ENCODE data around the gene PDX1. TPM values are rescaled to one million over a fixed set of nuclear protein-coding genes. Genes with fewer than 3 reads are reported as not detected.

The PDX1 gene
- total RNA-seq, 1 donor from 2014 or later = not detected

DNA sequence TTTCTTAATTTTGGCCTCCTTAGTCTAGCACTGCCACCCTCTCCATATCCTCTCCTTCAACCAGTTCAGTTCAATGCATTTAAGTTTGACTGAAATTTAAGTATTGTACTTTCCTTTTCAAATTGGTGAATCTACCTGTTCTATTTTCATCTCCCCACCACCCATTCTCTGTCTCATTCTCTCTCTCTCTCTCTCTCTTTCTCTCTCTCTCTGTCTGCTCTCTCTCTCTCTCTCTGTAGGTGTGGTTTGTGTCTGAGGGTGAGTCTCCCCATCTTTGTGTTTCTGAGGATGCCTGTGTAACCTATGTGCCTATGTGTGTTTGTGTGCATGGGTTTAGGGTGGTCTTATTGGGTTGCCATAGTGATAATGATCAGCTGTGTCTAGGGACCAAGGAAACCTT is 10.1 kb downstream of the PDX1 start:
- TF ChIP-seq, protein P1, sequence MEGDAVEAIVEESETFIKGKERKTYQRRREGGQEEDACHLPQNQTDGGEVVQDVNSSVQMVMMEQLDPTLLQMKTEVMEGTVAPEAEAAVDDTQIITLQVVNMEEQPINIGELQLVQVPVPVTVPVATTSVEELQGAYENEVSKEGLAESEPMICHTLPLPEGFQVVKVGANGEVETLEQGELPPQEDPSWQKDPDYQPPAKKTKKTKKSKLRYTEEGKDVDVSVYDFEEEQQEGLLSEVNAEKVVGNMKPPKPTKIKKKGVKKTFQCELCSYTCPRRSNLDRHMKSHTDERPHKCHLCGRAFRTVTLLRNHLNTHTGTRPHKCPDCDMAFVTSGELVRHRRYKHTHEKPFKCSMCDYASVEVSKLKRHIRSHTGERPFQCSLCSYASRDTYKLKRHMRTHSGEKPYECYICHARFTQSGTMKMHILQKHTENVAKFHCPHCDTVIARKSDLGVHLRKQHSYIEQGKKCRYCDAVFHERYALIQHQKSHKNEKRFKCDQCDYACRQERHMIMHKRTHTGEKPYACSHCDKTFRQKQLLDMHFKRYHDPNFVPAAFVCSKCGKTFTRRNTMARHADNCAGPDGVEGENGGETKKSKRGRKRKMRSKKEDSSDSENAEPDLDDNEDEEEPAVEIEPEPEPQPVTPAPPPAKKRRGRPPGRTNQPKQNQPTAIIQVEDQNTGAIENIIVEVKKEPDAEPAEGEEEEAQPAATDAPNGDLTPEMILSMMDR (IDR thresholded peaks at IDR 0.05; ENCODE audit: insufficient read depth, low read length, poor library complexity, severe bottlenecking) = no peak
- Histone ChIP-seq H3K36me3 (ENCODE audit: control insufficient read depth, insufficient read depth, low read length) (no peaks in the 10 kb centered on the region), H3K27me3 (ENCODE audit: control insufficient read depth, insufficient read depth, low read length) (peaks cover 59% of the 10 kb centered on the region), H3K4me3 (ENCODE audit: low read depth, low read length) (no peak overlapping the region)
- no peak for DNase-seq (ENCODE audit: low read depth)

DNA sequence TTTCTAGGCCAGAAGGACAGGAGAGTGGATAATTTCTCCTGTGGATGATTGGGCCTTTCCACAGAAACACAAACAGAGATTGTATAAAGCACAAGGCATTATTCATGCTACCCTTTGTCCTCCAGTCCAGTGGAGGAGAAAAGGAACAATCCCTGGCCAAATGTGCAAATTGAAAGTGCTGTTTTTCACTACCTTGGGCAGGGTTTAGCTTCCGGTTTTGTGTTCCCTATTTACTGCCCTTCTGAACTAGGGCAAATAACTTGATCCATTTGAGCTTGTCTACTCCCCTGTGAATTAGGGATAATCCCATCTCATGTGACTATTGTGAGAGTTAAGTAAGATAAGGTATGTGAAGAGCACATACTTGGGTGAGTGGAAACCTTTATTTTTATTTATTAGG is 13.3 kb downstream of the PDX1 start:
- no peak for DNase-seq (ENCODE audit: low read depth)
- TF ChIP-seq, protein P1 (IDR thresholded peaks at IDR 0.05; ENCODE audit: insufficient read depth, low read length, poor library complexity, severe bottlenecking) = no peak
- Histone ChIP-seq H3K36me3 (ENCODE audit: control insufficient read depth, insufficient read depth, low read length) (no peaks in the 10 kb centered on the region), H3K4me3 (ENCODE audit: low read depth, low read length) (no peak overlapping the region), H3K27me3 (ENCODE audit: control insufficient read depth, insufficient read depth, low read length) (peaks cover 28% of the 10 kb centered on the region)

DNA sequence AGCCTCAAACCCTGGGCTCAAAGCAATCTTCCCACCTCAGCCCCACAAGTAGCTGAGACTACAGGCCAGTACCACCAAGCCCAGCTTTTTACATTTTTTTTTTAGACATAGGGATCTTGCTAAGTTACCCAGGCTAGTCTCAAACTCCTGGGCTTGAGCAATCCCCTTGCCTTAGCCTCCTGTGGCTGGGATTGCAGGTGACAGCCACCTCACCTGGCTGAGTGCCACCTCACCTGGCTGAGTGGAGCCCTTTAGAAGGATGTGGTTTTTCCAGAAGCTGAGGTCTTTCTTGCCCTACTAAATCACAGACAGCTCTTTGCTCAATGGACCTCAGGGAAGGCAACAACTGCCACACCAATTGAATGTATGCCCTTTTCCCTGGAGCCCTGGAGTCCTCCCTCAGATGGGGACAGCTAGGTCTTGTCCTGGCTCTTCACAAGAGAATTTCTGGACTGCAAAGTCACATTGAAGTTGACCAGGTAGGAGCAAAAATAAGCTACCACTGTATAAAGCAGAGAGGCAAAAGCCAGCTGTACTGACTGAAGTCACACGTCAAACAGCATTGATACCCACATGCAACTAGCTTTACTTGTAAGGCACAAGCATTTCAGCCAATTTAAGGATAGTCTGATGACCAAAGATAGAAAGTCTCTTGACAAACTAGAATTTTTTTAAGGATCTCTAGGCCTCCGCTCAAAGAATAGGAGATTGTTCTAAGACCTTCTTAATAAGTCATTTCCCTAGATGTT is 14.0 kb downstream of the PDX1 start:
- no peak for DNase-seq (ENCODE audit: low read depth)
- Histone ChIP-seq H3K36me3 (ENCODE audit: control insufficient read depth, insufficient read depth, low read length) (no peaks in the 10 kb centered on the region), H3K4me3 (ENCODE audit: low read depth, low read length) (no peak overlapping the region), H3K27me3 (ENCODE audit: control insufficient read depth, insufficient read depth, low read length) (peaks cover 21% of the 10 kb centered on the region)
- TF ChIP-seq, protein P1 (IDR thresholded peaks at IDR 0.05; ENCODE audit: insufficient read depth, low read length, poor library complexity, severe bottlenecking) = no peak

DNA sequence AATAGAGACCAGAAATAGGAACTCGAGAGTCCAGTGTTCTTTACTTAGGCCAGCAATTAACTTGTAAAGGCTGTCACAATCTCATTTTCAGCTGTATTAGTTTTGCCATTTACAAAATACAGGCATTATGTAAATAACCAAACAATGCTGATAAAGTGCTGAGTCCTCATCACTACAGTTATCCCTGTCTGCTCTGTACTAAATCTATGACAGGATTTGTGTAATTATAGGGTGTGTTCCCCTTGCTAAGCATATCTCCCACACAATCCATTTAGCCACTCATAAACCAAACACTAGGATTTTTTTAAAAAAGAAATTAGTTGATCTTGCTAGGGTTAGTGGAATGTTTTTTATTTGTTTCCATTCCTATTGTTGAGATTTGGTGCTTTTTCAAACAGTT is 23.2 kb downstream of the PDX1 start:
- H3K27me3 ChIP-seq (ENCODE audit: control insufficient read depth, insufficient read depth, low read length) = no peaks in the 10 kb centered on the region
- no peak overlapping the region for H3K4me3 ChIP-seq (ENCODE audit: low read depth, low read length)
- TF ChIP-seq, protein P1 (IDR thresholded peaks at IDR 0.05; ENCODE audit: insufficient read depth, low read length, poor library complexity, severe bottlenecking) = no peak
- H3K36me3 ChIP-seq (ENCODE audit: control insufficient read depth, insufficient read depth, low read length) = no peaks in the 10 kb centered on the region
- DNase-seq (ENCODE audit: low read depth) = no peak

DNA sequence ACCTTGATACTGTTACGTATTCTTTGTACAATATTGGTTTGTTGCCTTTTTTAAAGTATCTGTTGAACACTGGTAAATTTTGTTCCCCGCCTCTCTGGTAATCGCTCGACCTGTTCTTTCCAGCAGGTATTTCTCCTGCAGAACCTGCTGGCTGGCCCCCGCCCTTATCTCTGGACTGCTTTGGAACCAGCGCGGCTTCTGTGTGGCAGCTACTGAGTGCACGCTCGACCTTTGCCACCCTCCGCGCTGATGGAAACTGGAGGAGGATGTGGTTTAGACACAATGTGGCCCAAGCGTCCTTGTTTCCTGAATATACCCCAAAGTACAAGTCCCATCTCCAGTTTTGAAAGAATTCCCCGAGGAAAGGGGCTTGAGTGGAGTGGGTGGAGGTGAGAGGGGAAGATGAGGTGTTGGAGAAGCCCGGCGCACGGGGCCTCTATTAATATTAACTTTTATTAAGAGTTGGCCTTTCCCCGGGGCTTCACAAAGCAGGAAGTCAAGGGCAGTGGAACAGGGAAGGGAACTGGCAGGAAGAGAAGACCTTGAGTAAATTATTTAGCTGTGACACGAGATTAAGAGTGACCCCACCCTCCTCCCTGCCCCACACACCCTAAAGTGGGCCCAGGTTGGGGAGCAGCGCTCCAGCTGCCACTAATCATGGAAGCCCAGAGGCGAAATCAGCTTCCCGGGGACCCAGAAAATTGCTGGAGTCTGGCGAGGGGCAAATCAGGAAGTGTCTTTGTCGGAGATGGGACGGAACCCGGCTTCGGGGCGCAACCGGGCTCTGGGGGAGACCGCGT is 33.3 kb downstream of the PDX1 start:
- no peaks in the 10 kb centered on the region for H3K36me3 ChIP-seq (ENCODE audit: control insufficient read depth, insufficient read depth, low read length)
- DNase-seq (ENCODE audit: low read depth) = no peak
- H3K4me3 ChIP-seq (ENCODE audit: low read depth, low read length) = no peak overlapping the region
- TF ChIP-seq, protein P1 (IDR thresholded peaks at IDR 0.05; ENCODE audit: insufficient read depth, low read length, poor library complexity, severe bottlenecking) = no peak
- H3K27me3 ChIP-seq (ENCODE audit: control insufficient read depth, insufficient read depth, low read length) = peaks cover 30% of the 10 kb centered on the region

All from kidney epithelial cell (primary cell).